ENCODE data around the gene ASPHD1.

GRCh38 chr16:29906520-29907244, 6.4 kb downstream of the ASPHD1 start:
- peak; percentile 14 to 49 (median 18) for TF ChIP-seq POLR2AphosphoS5 (IDR thresholded peaks at IDR 0.05)
- no peak for TF ChIP-seq CTCF (IDR thresholded peaks at IDR 0.05 in 8 of 11, conservative IDR thresholded peaks at IDR 0.05 in 3 of 11)

Measured in spleen (tissue), 7 donors.